Upper lobe of left lung (tissue), 6 donors: ENCODE results near the gene FOXO3. TPM values are rescaled to one million over a fixed set of nuclear protein-coding genes. Genes with fewer than 3 reads are reported as not detected.
"Not testable (repeated sequence)": the region's sequence is repeated elsewhere in the genome, so short reads cannot be mapped to it uniquely, and the experiment has no call there.

Experiments
- ATAC-seq, 2 donors: fragments of 200-7000 bp; cut with Tn5 transposase; one replicate each; pipeline ENCODE4 v1.9.1; 2022; ENCODE audit warnings: mild to moderate bottlenecking in 2 of 2, moderate library complexity in 2 of 2; ENCODE audit not compliant: low FRiP score in 2 of 2
- DNase-seq, 2 donors: peaks; one replicate each; pipeline ENCODE4 v3.0.0-alpha.2; 2019 to 2020
- H3K27ac ChIP-seq, 4 donors: fragments of 200-600 bp; sonication (generic); one replicate each; pipeline ENCODE4 v1.5.1; 2016 to 2019
- H3K27me3 ChIP-seq, 4 donors: fragments of 200-600 bp; sonication (generic); one replicate each; pipeline ENCODE4 v1.5.1; 2017 to 2019
- H3K36me3 ChIP-seq, 4 donors: fragments of 200-600 bp; sonication (generic); one replicate each; pipeline ENCODE4 v1.5.1; 2016 to 2019
- H3K4me1 ChIP-seq, 4 donors: fragments of 200-600 bp; sonication (generic); one replicate each; pipeline ENCODE4 v1.5.1; 2018 to 2019
- H3K4me3 ChIP-seq, 4 donors: fragments of 200-600 bp; sonication (generic); one replicate each; pipeline ENCODE4 v1.5.1; 2017 to 2019; ENCODE audit warnings: mild to moderate bottlenecking in 2 of 4, moderate library complexity in 1 of 4
- H3K9me3 ChIP-seq, 4 donors: fragments of 200-600 bp; sonication (generic); one replicate each; pipeline ENCODE4 v1.5.1; 2018 to 2019
- CTCF ChIP-seq, 6 experiments: fragments of 450-650 bp in 4 of 6; fragments of 200-600 bp in 2 of 6; sonication (generic) in 2 of 6; IDR thresholded peaks; one replicate each; pipeline ENCODE4 v1.5.1; 2016 to 2019; ENCODE audit warnings: antibody characterized with exemption in 6 of 6
- EP300 ChIP-seq, 4 donors: sonication (generic); formaldehyde crosslinking; IDR thresholded peaks; one replicate each; pipeline ENCODE4 v1.5.1; 2017; ENCODE audit warnings: antibody characterized with exemption in 4 of 4, control low read depth in 2 of 4
- POLR2A ChIP-seq, 4 donors: fragments of 450-650 bp; IDR thresholded peaks; one replicate each; pipeline ENCODE4 v1.5.1; 2016 to 2017; ENCODE audit warnings: antibody characterized with exemption in 4 of 4, mild to moderate bottlenecking in 2 of 4
- POLR2AphosphoS5 ChIP-seq, 2 donors: sonication (generic); formaldehyde crosslinking; IDR thresholded peaks; one replicate each; pipeline ENCODE4 v1.5.1; 2017; ENCODE audit warnings: antibody characterized with exemption in 2 of 2
- WGBS, 2 donors: methylation state at CpG; one replicate each; pipeline ENCODE4 v1.1.5; 2017 to 2018; 5-methylcytosine and 5-hydroxymethylcytosine counted together
- total RNA-seq, 6 donors: library from RNA; depleted of rRNA in 4 of 6; stranded (reverse); fragments of >200 nt in 4 of 6; gene quantifications; one replicate each; pipeline versions ENCODE4 v1.1.0 to v1.2.1, GENCODE V29; 2016 to 2021
- donor health status: DM: no; HTN: no; CAD: no; lungs with moderate emphysema.
- donor health status: DM: no; HTN: yes; CAD: no; lungs with severe emphysema.

FOXO3 gene
- total RNA-seq, 6 donors from 2014 or later: 52.6 to 101 (median 71.9) TPM

GRCh38 chr6:108558372-108559096 lies 2.2 kb upstream of the FOXO3 start:
- Histone ChIP-seq H3K27ac (peak overlapping the region; percentile 95 to 100 (median 100)), H3K4me1 (peaks cover 10 to 34% (median 18%) of the 10 kb centered on the region in 4 donors), H3K36me3 (no peaks in the 10 kb centered on the region), H3K9me3 (no peaks in the 10 kb centered on the region), H3K27me3 (no peaks in the 10 kb centered on the region), H3K4me3 (peak overlapping the region; percentile 89 to 92 (median 90))
- WGBS, 2 donors: 0 to 1% methylated on average over 48 to 58 of the region's 58 CpGs
- ATAC-seq (peak; percentile 80 to 91), DNase-seq (peak; percentile 99)
- TF ChIP-seq POLR2A (IDR thresholded peaks at IDR 0.05): peak in 2 of 4 donors; percentile 76 to 87
- TF ChIP-seq CTCF (IDR thresholded peaks at IDR 0.05): peak in 2 of 6 experiments; percentile 2 to 10
- TF ChIP-seq EP300 (IDR thresholded peaks at IDR 0.05): peak in 1 of 4 donors; percentile 69
- peak; percentile 81 to 88 for TF ChIP-seq POLR2AphosphoS5 (IDR thresholded peaks at IDR 0.05)

- peak; percentile 75 to 78 for ATAC-seq
- Histone ChIP-seq H3K4me3 (peak overlapping the region; percentile 84 to 92 (median 90)), H3K4me1 (peaks cover 16 to 41% (median 26%) of the 10 kb centered on the region in 4 donors), H3K27ac (peak overlapping the region; percentile 95 to 100 (median 100)), H3K9me3 (no peaks in the 10 kb centered on the region), H3K27me3 (no peaks in the 10 kb centered on the region), H3K36me3 (no peaks in the 10 kb centered on the region)
- peak in 2 of 4 donors; percentile 10 to 96 for TF ChIP-seq POLR2A (IDR thresholded peaks at IDR 0.05)
- peak in 1 of 6 experiments; percentile 3 for TF ChIP-seq CTCF (IDR thresholded peaks at IDR 0.05)
- TF ChIP-seq EP300 (IDR thresholded peaks at IDR 0.05): peak in 1 of 4 donors; percentile 68
- peak; percentile 71 to 99 for TF ChIP-seq POLR2AphosphoS5 (IDR thresholded peaks at IDR 0.05)
- WGBS, 2 donors: 1% methylated on average over 42 to 52 of the region's 84 CpGs
- peak; percentile 92 to 99 for DNase-seq
Measured at GRCh38 chr6:108559097-108559883, 1.4 kb upstream of the FOXO3 start.

- Histone ChIP-seq H3K27ac (peak overlapping the region; percentile 95 to 100 (median 100)), H3K36me3 (no peaks in the 10 kb centered on the region), H3K4me1 (peaks cover 23 to 48% (median 32%) of the 10 kb centered on the region in 4 donors), H3K4me3 (peak overlapping the region; percentile 42 to 92 (median 90)), H3K27me3 (no peaks in the 10 kb centered on the region), H3K9me3 (no peaks in the 10 kb centered on the region)
- peak in 1 of 2 donors; percentile 3 for ATAC-seq
- peak in 1 of 2 donors; percentile 63 for DNase-seq
- 0 to 2% methylated on average over 18 to 39 of the region's 64 CpGs for WGBS, 2 donors
- TF ChIP-seq CTCF (IDR thresholded peaks at IDR 0.05): peak in 2 of 6 experiments; percentile 10 to 19
- peak in 2 of 4 donors; percentile 84 to 92 for TF ChIP-seq POLR2A (IDR thresholded peaks at IDR 0.05)
- TF ChIP-seq POLR2AphosphoS5 (IDR thresholded peaks at IDR 0.05): peak in 1 of 2 donors; percentile 6
- TF ChIP-seq EP300 (IDR thresholded peaks at IDR 0.05): no peak
Measured at GRCh38 chr6:108559884-108560462, 744 bp upstream of the FOXO3 start.

GRCh38 chr6:108561309-108561647 lies 561 bp downstream of the FOXO3 start:
- WGBS, 2 donors: no CpG with 5 or more reads among the region's 40 CpGs
- Histone ChIP-seq H3K27ac (peak overlapping the region; percentile 95 to 100 (median 100)), H3K4me1 (peaks cover 31 to 51% (median 40%) of the 10 kb centered on the region in 4 donors), H3K4me3 (peak overlapping the region; percentile 42 to 92 (median 90))
- not testable (repeated sequence) for H3K9me3 ChIP-seq, ATAC-seq, H3K27me3 ChIP-seq, H3K36me3 ChIP-seq
- DNase-seq: peak in 1 of 2 donors; percentile 89
